HL-60 (cell line): ENCODE data around the gene SHLD1.

Experiments used
- POLR2AphosphoS5 ChIP-seq: IDR thresholded peaks from 2 replicates; pipeline ENCODE4 v1.6.1; 2012; ENCODE audit warnings: low read depth
- SPI1 ChIP-seq: IDR thresholded peaks from 2 replicates; pipeline ENCODE4 v1.6.1; 2012; ENCODE audit warnings: low read depth, mild to moderate bottlenecking, borderline replicate concordance
- TF ChIP-seq, protein P1 (sequence below): IDR thresholded peaks from 2 replicates; pipeline ENCODE4 v1.6.1; 2012; ENCODE audit warnings: low read depth; ENCODE audit not compliant: insufficient replicate concordance
- TF ChIP-seq, protein P2 (sequence below): IDR thresholded peaks from one replicate; pipeline ENCODE4 v1.5.1; 2011; ENCODE audit warnings: low read length, control low read depth, inconsistent platforms; ENCODE audit not compliant: insufficient read depth

- TF ChIP-seq, protein P1, sequence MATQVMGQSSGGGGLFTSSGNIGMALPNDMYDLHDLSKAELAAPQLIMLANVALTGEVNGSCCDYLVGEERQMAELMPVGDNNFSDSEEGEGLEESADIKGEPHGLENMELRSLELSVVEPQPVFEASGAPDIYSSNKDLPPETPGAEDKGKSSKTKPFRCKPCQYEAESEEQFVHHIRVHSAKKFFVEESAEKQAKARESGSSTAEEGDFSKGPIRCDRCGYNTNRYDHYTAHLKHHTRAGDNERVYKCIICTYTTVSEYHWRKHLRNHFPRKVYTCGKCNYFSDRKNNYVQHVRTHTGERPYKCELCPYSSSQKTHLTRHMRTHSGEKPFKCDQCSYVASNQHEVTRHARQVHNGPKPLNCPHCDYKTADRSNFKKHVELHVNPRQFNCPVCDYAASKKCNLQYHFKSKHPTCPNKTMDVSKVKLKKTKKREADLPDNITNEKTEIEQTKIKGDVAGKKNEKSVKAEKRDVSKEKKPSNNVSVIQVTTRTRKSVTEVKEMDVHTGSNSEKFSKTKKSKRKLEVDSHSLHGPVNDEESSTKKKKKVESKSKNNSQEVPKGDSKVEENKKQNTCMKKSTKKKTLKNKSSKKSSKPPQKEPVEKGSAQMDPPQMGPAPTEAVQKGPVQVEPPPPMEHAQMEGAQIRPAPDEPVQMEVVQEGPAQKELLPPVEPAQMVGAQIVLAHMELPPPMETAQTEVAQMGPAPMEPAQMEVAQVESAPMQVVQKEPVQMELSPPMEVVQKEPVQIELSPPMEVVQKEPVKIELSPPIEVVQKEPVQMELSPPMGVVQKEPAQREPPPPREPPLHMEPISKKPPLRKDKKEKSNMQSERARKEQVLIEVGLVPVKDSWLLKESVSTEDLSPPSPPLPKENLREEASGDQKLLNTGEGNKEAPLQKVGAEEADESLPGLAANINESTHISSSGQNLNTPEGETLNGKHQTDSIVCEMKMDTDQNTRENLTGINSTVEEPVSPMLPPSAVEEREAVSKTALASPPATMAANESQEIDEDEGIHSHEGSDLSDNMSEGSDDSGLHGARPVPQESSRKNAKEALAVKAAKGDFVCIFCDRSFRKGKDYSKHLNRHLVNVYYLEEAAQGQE = no peak
- TF ChIP-seq, protein P2, sequence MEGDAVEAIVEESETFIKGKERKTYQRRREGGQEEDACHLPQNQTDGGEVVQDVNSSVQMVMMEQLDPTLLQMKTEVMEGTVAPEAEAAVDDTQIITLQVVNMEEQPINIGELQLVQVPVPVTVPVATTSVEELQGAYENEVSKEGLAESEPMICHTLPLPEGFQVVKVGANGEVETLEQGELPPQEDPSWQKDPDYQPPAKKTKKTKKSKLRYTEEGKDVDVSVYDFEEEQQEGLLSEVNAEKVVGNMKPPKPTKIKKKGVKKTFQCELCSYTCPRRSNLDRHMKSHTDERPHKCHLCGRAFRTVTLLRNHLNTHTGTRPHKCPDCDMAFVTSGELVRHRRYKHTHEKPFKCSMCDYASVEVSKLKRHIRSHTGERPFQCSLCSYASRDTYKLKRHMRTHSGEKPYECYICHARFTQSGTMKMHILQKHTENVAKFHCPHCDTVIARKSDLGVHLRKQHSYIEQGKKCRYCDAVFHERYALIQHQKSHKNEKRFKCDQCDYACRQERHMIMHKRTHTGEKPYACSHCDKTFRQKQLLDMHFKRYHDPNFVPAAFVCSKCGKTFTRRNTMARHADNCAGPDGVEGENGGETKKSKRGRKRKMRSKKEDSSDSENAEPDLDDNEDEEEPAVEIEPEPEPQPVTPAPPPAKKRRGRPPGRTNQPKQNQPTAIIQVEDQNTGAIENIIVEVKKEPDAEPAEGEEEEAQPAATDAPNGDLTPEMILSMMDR = no peak
- no peak for TF ChIP-seq POLR2AphosphoS5
- TF ChIP-seq SPI1 = no peak
Measured at GRCh38 chr20:5865604-5866003, 115.4 kb downstream of the SHLD1 start.
